Measurements from ENCODE around the gene SPAG16.
A peak's percentile ranks its signal among the peaks of the same experiment; 100 is the strongest.

The SPAG16 gene
- total RNA-seq, result 6.0 to 8.9 (median 6.2) reads per million in 3 experiments

DNA sequence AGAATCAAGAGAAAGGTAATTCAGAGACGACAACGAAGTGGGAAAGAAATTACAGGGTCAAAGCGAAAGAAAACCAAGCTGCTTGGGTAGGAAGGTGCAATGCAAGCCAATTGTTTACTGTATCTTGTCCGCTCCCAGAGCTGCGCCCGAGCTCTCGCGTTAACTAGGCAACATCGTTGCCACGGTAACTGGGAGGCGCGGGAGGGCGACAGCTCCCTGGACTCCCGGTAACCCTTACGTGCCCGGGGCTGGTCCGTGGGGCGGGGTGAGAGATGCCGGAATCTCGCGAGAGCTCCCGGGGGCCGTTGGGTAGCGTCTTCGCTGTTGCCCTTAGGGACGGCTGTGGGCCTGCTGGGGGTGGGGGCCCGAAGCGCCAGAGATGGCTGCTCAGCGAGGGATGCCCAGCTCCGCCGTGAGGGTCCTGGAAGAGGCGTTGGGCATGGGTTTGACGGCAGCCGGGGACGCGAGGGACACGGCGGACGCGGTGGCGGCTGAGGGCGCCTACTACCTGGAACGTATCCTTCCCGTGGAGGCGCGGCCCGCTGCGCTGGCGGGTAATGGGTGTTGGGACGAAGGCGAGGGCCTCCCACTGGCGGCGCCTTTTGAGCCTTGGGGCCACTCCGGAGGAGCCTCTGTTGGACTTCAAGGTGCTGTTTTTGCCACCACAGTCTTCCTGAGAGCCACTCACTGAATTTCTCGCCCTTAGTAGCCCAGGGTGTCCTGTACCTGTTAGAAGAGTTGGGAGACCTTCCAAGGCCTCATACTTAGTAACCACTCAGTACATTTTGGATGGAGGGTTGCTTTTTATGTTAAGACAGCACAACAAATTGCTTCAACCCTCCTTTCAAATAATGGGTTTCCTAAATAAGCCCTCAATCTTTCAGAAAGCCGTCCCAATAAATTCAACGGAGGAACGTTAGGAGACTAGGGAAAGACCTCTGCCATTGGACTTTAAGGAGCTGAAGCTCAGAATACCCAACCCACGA, at the start of gene SPAG16:
Gene SPAG16, plus strand, starts transcription at position 360 of the 986 bp plus-strand sequence.
- DNase-seq, result peak; percentile 96

DNA sequence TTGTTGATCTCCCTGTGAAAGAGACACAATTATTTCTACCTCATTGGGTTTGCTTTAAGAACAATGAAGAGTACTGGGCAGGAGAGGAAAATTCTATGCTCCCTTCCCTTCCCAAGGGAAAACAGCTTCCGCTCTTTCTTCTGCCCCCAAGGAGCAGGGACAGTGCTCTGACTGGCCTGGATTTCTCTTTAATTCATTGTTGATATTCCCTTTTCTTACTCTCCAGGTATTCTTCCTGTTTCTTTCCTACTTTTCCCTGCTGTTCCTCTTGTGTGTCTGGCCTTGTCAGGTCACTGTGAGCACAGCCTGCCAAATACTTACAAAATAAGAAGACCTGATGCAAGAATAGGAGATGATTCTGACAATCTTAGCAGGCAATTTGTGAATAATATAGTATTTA, 49.6 kb upstream of the SPAG16 start:
- DNase-seq, result no peak

DNA sequence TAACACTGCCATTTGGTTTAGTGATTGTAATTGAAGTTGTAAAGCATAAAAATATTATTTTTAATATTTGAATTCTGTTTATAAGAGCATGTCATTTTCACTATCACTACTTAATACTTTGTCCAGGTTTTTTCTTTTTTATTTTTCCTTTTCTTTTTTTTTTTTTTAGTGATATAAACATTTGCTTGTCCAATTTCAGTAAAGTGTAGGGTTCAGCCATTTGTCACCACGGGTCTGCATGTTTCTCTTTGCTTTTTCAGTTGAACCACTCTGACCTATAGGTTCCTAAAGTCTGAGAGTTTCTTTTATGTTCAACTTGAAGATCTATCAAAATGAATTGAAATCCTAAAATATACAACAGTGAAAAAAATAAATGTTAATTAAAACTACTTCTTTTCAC, 48.5 kb upstream of the SPAG16 start:
- DNase-seq, result no peak

DNA sequence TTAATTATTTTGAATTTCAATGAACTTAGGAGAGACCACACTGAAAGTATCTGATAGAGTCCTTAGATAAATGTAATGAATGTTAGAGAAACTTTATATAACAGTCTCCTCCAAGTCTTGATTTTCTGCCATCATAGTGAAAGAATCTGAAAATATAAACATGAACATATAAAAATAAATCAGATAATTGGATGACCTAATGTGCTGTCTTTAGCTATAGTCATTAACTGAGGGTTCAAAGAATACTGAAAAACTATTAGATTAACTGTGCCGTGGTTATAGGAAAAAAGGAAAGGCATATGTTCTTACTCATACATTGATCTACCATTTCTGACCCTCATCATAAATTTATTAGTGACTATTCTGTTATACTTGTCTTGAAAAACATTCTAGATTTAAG, 47.0 kb upstream of the SPAG16 start:
- DNase-seq, result no peak

DNA sequence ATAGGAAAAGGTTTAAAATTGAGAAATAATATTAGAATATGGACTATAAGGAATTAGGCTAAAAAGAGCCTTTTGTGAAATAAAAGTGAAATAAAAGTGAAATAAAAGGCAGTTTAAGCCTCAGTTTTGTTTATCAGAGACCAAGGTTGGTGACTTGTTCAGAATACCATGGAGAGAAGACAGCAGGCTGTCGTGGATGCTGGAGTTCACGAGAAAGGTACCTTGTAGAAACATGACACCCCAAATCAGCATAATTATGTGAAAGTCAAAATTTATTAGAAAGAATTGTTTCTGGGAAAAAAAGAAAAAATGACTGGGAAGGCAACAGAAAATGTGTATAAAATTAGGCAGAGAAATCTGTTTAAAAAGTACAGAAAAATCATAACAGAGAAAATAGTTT, 46.5 kb upstream of the SPAG16 start:
- DNase-seq, result no peak

DNA sequence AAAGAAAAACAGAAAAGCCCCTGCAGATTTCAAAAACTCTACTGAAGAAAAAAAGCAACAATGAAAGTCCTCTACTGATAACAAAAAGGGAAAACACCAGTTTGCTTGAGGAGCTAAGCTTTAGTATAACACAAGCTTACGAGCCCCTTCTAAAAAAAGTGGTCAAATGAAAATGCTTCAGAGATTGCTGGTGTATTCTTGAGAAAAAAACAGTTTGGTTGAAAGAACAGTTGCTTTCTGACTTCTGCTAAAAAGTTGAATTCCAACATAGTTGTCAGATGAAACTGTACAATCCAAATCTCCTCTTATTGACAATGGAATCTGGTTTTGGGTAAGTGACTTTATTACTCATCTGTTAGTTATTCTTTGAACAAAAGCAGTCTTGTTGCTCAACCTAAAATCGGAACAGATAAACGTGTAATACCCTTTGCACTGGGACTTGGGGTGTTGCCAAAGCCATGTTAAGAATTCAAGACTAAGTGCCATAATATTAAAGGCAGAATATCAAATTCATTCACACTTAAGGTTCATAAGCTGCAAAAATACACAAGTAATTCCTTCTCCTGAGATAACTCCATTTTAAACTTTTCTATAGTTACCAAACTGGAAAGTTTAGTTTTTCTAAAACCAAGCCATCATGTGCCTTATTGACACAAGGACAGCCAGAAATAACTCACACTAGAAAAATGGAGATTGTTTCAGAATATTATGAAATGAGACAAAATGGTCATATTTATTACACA, 45.3 kb upstream of the SPAG16 start:
- no peak for DNase-seq

DNA sequence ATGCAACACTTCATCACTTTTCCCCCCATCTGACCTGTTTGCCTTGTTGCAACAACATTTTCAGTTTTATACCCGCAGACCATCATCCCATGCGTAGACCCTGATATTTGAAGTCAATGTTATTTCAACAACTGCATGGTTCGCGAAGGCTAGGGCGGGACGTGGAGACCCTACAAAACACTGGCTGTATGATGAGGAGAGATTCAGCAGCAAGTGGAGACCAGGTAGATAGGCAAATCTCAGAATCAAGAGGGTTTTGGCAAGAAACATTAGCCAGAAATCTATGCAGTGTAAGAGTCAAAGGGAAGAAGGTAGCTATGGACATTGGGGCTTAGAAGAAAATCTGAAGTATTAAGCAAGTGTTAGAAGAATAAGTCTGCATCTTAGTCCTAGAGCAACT, 42.4 kb upstream of the SPAG16 start:
- DNase-seq, result no peak

DNA sequence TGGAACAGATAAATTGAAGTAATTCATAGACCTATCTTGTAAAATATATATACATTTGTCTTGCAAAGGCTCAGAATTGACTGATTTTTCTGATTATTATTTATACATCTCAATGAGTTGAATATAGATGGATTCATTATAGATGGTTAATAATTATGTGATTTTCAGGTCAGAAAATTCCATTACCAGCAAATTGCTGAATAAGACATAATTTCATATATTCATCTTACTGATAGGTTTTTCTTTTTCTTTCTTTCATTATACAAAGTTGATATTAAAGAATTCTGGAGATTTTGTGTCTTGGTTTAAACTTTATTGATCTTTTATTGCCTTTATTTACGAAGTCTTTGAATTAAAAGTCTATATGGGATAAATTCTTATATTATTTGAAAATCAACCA, 41.6 kb upstream of the SPAG16 start:
- no peak for DNase-seq

DNA sequence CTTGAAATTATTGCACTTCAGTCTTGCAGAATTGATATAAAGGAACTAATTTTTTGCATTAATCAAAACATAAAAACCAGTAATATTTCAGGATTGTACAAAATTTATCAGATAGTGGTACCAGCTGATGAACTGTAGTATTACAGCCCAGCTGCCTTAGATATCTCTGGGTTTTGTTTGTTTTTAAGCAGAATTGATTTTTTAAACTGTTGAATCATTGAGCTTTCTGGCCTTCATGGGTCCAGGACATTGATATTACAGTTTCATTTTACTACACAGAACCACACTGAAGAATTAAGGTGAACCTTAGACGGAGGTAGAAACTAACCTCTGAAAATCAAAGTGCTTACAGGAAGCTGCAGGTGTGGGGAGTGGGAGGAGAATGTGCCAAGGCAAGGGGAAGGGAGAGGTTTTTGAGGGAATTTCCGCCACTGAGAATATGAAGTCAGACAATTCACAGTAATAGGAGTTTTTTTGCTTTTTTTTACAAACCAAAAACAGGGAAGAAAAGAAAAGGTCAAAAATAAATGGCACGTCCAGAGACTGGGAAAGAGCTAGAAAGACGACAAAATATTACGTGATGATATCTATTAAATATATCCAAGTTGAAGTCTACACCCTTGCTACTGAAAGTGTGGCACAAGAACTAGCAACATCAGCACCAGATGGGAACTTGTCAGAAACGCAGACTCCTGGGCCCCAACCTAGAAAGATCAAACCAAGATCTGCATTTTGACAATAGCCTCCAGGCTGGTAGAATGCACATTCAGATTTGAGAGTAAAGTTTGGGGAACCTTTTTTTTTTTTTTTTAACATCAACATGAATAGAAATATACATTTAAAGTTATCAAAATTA, 40.8 kb upstream of the SPAG16 start:
- DNase-seq, result no peak

DNA sequence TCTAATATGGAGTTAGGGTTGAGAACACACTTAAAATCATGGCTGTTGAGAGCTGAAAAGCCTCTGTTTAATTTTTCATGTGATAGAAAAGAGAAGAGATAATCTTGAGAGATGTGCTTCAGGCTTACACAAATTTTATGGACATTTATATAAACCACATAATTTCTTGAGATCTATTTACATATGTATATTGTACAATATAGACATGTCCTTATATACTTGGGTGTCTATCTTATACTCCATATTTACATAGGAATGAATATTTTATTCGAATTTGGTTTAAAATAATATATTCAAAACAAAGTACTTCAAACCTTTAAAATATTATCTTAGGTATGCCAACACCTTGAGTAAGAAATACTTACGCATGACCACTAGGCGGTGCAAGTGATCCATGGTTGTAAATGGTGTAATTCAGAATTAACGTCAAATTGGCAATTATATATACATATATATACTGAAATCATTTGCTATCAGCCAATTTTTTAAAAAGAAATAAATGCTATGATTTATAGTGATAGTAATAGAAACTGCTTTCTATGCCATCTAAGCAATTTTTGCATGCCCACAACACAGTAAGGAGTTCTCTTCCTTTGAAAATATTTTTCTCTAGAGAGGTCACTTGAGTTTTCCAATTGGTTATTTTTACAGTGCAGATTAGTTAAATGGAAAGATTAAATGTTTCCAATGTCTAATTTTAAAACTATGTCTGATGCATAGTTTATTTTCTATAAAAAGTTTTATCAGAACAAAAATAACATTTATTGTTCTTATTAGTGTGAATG, 37.6 kb upstream of the SPAG16 start:
- DNase-seq, result peak; percentile 23

DNA sequence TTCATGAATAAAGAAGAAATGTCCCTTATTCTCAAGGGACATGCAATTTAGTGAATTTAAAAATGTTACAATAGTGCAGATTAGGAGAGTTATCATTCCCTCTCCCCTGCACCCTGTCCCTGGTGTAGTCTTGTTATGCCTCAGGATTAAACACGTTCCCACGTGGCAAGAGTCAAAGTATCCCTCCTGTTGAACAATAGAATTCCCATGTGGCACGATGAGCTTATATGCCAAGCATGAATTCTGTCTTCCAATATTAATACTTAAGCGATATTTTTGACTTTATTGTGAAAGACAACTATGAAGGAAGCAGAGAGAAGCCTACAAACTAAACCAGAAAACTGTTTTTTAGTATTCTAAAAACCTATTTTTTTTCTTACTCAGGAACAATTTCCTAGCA, 36.7 kb upstream of the SPAG16 start:
- no peak for DNase-seq

DNA sequence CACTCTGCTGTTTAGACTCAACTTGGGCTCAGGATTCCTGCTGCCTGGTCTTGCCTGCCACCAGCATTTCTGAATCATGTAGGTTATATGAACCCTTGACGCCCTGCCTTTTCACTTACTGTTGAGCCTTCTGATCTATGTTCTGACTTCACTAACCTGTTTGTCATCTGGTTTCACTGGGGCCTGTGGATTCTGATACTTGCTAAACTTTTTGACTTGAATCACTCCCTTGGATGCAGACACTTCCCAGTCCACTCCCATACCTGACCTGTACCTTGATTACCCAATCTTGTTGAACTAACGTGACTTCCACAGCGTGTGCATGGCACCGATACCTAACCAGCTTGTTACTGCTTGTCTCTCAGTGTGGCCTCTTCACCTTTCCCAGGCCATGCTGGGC, 35.6 kb upstream of the SPAG16 start:
- DNase-seq, result no peak

DNA sequence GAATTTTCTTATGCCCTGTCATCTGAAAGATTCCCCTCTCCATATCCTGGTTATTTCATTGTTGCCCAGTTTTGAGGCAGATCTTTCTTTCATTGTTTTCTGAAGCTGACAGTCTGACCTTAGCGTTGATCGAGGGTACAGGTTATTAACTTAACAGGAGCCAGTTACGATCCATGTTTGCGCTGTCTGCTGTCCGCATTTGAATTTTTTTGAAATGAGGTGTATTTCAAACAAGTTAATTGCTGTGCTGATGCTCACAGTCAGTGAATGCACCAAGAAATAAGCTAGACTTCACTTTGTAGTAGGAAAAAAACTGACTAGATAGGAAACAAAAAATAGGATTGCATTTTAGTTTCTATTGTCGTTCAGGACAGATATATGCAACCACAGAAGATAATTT, 34.8 kb upstream of the SPAG16 start:
- no peak for DNase-seq

DNA sequence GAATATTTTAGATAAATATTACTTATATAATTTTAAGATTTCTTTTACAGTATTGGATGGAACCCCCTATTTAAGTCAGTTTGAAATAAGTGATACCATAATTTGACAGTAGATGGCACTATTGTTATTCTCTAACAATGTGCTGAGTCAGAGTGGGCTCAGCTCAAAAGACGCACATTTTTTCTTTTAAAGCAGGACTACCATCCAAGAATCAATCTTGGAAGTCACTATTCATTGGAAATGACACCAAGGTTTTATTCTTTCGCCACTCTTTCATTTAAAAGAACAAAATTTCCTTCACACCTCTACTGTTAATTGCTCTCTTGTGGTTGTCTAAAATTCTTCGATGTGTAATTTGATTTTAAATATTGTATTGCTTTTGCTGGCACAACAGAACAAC, 32.6 kb upstream of the SPAG16 start:
- DNase-seq, result peak; percentile 34

DNA sequence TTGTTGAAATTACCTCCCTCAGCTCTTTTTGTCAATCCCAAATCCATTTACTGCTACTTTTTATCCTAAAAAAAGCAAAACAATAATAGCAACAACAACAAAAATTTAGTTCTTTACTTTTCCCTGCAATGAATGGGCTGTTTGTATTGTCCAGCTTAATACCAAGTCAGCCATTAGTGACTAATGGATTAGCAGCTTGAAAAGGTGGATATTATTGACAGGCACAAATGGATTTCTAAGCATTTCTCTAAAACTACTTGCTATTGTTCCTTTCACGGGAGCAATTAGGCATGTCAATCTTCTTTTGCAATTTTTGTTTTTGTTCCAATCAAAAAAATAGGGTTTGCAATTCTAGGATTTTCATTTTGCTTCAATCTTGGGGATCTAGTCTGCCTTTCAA, 32.1 kb upstream of the SPAG16 start:
- DNase-seq, result no peak

DNA sequence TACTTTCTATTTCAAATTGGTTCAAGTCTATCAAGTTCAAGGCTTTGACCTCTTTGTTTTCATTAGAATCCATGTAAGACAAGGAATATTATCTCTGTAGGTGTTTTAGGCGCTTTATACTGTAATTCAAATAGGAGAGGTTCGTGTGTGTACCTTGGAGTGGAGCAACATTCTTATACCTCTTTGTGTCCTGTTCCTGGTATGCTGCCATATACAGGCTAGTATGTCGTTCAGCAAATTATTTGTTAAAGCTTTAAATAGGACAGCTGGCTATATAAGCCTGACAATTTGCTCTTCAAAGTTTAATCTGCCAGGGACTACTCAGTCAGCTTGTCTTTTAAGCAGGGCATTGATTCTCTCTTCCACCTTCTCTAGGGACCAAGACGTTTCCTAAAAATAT, 31.1 kb upstream of the SPAG16 start:
- DNase-seq, result no peak

DNA sequence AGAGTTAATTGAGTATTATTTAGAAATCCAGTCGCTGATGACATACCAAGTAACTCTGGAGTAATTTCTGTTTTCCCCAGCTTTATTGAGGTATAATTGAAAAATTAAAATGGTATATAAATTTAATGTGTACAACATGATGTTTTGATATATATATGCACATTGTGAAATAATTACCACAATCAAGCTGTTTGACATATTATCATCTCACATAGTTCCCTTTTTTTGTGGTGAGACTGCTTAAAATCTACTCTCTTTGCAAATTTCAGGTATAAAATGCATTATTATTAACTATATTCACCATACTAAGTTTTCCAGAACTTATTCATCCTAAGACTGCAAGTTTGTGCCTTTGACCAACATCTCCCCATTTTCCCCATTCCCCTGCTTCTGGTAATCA, 25.0 kb upstream of the SPAG16 start:
- DNase-seq, result no peak

DNA sequence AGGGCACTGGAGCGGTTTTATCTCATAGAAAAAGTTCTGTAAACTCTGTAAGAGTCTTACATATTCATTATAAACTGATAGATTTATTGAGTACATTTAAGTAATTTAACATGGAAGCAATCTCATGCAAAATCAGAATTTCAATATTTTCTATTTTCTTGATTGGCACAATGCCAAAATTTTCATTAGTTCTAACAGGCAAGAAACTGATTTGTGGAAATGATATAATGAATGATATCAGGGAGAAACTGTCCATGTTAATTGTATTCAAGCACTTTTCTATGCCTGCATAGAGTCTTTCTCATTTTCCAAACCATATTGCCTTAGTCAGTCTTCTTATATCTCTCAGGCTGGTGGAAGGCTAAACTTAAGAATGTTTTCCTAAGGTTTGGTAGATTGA, 23.0 kb upstream of the SPAG16 start:
- no peak for DNase-seq

DNA sequence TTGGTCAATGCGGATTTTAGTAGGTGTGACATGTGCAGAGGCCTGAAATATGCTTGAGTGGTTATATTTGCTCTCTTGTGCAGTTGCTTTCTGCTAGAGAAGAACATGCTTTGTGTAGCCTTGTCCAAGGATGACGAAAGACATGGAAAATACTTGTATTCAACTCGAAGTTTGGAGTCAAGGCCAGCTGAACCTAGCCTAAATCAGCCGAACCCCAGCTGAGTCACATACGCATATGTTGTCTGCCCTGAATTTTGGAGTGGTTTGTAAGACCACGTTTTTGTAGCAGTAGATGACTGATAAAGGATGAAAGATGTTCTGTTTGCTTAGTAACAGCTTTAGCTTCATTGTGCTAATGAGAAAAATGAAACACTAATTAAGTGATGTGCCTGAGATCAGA, 22.5 kb upstream of the SPAG16 start:
- DNase-seq, result no peak

DNA sequence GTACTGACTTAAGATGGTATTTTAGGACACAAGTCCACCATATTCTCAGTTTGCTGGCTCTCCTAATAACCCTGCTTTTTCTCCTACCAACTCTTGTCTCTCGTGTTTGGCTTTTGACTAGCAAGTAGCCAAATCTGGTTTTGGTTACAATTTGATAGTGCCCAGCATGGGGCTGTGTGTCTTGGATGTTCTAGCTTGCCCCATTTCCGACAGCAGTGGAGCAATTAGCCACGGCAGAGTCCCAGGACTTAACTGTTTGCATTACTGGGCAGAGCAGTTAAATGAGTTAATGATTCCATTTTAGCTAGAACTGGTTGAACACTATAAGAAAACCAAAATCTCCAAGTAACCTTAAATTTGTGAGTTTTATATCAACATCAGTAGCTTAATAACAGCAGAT, 18.6 kb upstream of the SPAG16 start:
- DNase-seq, result no peak

DNA sequence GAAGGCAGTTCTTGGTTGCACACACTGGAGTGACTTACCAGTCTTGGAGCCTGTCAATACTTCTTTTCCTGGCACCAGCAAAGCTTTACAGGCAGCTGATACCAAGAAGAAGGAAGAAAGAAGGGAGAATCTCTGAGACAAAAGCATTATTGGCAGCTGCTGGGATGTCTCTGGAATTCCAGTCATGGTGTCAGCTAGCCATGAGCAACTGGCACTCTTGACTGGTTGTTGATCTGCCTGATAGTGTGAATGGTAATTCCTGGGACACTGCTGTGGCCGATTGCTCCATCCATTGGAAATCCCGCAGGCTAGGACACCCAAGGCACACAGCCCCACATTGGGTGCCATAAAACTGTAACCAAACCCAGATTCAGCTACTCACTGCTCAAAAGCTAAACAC, 17.8 kb upstream of the SPAG16 start:
- DNase-seq, result no peak

DNA sequence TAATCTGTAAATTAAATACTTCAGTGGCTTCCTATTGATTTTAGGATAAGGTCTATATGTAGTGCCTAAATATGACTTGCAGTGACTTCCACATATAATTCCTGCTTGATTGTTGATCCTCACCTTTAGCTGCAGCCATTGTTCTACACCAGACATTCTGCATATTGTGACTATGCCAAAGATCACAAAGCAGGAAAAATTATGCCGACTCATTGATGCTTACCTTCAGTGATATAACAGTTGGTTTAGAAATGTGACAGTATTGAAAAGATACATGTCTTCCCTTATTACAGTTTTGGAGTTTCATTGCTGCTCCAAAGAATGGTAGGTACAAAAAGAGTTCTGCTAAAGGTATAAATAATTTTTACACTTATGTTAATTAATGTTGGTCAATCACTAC, 12.3 kb upstream of the SPAG16 start:
- no peak for DNase-seq

Measured in central memory CD4-positive, alpha-beta T cell (primary cell).